NCI-H774 (cell line): ENCODE results near the gene HRH2.

Experiments
- DNase-seq: peaks from one replicate; lab custom pipeline; 2025; lab: John Stamatoyannopoulos, UW

HRH2 gene

GRCh38 chr5:175692996-175693710 is 35.3 kb downstream of the HRH2 start:
- no peak for DNase-seq

- DNase-seq, result no peak
Measured at GRCh38 chr5:175693741-175694140, 35.9 kb downstream of the HRH2 start.

GRCh38 chr5:175694371-175695160 is 36.7 kb downstream of the HRH2 start:
- DNase-seq, result no peak

DNA sequence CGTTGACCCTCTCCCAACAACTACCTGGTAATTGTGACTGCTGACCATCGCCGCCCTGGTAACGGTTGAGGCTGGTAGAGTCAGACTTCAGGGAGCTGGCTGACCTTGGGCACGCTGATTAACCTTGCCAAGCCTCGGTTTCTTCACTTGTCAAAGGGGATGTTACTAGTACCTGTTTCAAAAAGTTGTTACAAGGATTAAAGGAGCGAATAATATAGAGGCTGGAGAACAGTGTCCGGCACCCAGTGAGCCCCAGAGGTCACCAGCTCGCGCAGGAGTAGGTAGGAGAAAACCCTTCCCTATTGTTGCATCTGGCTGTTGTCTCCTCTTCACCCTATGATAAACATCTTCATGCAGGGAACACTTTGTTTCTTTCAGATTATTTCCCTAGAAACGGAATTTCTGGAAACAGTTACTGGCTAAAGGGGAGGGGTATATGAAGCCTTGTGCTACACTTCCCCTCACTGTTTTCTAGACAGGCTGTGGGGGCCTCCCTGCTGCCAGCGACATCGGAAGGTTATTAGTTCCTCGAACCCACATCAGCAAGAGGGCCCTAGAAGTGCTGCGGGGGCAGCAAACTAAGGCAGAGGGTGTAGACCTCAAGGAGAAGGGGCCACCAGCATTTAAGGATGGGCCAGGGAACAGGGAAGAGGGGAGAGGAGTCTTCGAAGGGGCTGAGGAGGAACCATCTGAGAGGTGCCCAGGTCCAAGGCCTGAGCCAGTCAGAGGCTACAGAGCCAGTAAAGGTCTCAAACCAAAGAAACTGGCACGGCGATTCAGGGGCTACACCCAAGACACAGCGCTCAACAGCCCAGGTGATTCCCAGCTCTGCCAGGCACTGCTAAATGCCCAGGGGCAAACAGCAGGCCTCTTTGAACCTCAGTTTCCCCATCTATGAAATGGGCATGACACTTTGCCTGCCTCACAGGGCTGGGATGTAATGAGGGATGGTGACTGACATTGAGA is 37.6 kb downstream of the HRH2 start:
- no peak for DNase-seq

- DNase-seq, result no peak
Measured at GRCh38 chr5:175696139-175696854, 38.4 kb downstream of the HRH2 start.

- DNase-seq, result no peak
Measured at GRCh38 chr5:175696855-175697198, 39.0 kb downstream of the HRH2 start.

DNA sequence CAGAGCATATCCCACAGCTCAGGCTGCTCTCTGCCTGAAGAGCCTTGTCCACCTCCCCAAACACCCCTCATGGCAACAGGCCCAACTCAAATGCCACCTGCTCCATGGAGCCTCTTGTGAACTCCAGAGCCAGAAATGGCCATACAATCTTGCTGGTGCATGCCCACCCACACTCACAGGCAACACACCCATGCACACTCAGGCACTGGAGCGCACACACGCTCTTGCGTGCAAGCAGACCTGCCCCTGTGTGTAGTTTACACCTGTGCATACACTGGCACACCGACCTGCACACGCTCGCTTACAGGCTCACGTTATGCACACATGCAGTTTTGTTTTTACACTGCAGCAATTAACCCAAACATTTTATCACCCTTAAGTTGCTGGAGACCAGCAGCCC is 40.0 kb downstream of the HRH2 start:
- no peak for DNase-seq

- DNase-seq, result no peak
Measured at GRCh38 chr5:175698401-175699115, 40.7 kb downstream of the HRH2 start.

GRCh38 chr5:175700991-175701390 is 43.1 kb downstream of the HRH2 start:
- no peak for DNase-seq

- no peak for DNase-seq
Measured at GRCh38 chr5:175701797-175702196, 43.9 kb downstream of the HRH2 start.

DNA sequence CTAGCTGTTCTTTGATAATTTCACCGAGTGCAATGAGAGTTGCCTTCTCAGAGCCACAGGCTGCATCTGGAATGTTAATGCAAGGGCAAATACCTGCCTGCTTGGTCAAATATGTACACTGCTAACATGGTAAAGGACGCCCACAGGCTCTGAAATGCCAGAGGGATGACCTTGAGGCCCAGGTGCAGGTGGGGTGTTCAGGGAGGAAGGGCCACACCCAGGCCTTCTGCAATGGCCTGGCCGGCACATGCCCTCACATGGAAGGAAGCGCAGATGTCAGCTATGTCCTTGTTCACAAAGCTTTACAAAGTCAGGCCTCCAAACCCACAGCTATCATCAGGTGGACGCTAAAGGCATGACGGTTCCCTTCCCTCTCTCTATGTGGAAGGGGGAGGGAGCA is 48.6 kb downstream of the HRH2 start:
- DNase-seq, result peak; percentile 45

- no peak for DNase-seq
Measured at GRCh38 chr5:175707751-175708375, 50.0 kb downstream of the HRH2 start.

DNA sequence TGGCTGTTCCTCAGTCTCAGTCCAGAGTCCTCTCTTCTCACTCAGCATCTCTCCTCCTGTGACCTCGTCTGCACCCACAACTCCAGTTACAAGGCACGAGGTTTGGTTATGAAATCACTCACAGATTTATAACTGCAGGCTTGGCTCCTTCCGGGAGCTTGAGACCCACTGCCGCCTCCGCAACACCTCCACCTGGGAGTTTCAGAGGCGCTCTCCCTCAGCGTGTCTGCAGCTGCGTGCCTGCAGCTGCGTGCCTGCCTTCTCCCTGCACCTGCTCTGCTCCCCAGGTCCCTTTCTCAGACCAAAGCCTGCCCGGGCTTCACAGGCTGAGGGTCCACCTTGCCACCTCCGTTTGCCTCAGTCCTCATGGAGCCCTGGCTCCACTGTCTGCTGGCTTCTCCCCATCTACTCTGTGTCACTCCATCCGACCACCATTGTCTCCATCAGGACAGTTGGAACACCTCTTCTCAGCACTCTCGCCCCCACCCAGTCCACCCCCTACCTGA is 51.5 kb downstream of the HRH2 start:
- no peak for DNase-seq

DNA sequence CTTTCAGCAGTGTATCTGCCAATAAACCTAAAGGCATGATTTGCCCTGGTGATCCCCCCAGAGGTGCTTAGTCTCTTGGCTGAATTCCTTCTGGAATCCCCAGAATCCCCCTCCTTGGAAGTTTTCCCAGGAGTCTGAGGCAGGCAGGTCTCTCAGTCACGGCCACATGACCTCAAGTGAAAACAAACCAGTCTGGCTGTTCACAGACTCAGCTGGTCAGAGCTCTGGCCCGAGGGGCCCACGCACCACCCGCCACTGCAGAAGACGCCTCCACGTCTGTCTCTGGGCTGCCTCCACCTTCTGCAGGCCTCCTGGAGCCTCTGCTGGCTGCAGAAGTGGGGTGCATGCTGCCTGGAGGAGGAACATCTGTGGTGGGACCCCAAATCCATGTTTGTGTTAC is 52.5 kb downstream of the HRH2 start:
- no peak for DNase-seq

DNA sequence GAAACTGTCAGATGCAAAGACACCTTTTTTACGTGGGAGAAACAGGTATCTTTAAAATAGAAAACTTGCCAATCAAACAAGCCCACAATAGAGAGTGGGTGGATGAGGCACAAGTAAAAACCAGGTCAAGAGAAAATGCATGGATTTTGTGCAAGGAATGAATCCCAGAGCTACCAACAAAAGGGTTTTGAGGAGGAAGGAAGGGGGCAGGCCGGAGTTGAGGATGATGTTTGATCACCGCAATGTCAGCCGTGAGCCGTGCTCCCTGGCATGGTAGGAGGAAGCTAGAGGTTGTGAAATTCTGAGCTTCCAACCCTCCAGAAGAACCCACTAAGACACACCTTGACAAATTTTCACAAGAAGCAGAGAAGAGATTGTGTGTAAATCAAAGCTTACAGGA is 53.2 kb downstream of the HRH2 start:
- DNase-seq, result no peak

- no peak for DNase-seq
Measured at GRCh38 chr5:175711472-175712312, 53.8 kb downstream of the HRH2 start.

GRCh38 chr5:175712313-175712680 is 54.4 kb downstream of the HRH2 start:
- DNase-seq, result no peak

DNA sequence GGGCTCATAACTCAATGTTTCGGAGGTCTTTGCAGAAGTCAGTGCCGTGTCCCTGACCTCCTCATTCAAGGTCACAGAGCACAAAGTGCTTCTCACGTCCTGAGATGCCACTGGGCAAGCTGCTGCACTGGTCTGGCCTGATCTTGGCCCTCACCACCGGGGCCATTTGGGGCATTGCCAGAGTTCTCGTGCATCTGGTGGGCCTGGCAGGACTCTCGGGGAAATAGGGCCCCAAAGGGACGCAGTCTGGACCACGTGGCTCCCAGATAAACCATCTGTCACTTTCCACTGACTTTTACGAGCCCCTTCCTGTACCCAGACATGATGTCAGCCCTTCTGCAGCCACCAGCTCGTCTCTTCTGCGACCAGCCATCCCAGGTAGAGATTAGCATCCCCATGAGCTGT is 54.8 kb downstream of the HRH2 start:
- DNase-seq, result no peak

DNA sequence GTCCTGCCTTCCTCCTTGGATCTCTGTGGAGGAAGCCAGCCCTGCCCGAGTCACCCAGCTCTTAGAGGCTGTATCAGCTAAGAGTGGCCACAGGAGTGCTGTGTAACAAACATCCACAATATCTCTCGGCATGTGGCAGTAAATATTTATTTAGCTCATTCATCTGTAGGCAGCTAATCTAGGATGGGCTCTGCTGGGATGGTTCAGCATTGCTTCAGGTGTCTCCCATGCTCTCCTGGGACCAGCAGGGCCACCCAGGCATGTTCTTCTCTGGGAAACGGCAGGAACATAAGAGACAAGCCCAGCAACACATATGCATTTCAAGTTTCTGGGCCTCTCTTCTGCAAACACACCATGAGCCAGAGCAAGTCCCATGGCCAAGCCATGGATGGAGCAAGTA is 56.1 kb downstream of the HRH2 start:
- no peak for DNase-seq
